IPS-11a (cell line): Measurements from ENCODE around the gene PROSER1.
"Not testable (repeated sequence)": the region's sequence is repeated elsewhere in the genome, so short reads cannot be mapped to it uniquely, and the experiment has no call there.

Source experiments
- H3K4me3 ChIP-seq: one replicate; pipeline ENCODE4 v1.5.1; 2013; ENCODE audit warnings: low read depth, low read length, control low read depth

PROSER1 gene

DNA sequence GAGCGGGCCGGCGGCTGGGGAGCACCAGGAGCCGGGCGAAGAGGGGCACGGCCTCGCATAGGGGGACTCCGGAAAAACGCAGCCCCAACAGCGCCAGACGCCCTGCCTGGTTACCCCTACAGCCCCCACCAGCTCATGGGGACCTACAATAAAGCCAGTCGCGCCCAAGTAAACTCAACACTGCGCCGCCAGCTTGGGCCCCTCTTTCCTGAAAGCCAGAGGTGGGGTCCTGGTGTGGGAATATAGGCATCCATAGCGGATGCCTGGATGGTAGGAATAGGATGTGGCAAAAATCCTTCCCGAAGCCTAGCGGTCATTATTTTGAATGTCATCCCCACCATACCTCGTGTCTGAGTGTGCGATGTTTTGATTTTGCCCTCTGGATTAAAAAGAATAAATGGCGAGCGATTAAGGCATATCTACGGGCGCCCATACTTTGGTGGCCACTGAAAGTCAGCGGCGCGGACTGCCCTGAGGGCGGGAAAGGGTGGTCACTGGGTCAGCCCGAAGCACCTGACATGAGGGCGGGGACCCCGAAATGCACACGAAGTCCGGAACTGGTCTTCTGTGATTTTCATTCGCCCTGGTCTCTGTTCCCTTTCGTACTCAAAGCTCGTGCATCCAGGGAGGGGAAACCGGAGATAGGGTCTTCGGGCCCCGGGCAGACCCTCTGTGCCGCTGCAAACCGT is at the start of gene PROSER1, which contains the start of gene NHLRC3:
Gene PROSER1, minus strand, starts transcription at position 210 of the 689 bp plus-strand sequence. CDS start 847 bp downstream, outside the sequence.
Gene NHLRC3, plus strand, starts transcription at position 577 of the 689 bp plus-strand sequence. CDS start 184 bp downstream, outside the sequence.
- peak within 1 kb of the TSS; percentile 79 for H3K4me3 ChIP-seq

GRCh38 chr13:39086251-39086945 is 48.5 kb upstream of the PROSER1 start:
- not testable (repeated sequence) for H3K4me3 ChIP-seq

DNA sequence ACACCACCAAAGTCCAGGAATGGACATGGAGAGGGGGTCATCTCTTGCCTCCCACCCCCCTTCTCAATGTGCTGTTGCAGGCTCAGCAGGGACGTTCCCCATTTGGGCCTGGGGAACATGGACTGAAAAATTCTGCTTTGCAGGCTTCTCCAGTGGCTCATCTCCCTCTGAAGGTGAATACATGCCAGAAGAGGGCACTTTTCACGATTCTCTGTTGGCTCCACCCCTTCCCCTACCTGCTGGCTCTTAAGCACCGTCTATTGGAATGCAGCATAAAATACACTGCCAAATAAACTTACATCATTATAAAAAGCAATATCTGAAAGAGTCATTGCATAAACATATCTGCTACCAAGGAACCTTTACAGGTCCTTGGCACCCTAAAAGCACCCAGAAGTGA is 36.1 kb upstream of the PROSER1 start:
- H3K4me3 ChIP-seq: no peak overlapping the region

DNA sequence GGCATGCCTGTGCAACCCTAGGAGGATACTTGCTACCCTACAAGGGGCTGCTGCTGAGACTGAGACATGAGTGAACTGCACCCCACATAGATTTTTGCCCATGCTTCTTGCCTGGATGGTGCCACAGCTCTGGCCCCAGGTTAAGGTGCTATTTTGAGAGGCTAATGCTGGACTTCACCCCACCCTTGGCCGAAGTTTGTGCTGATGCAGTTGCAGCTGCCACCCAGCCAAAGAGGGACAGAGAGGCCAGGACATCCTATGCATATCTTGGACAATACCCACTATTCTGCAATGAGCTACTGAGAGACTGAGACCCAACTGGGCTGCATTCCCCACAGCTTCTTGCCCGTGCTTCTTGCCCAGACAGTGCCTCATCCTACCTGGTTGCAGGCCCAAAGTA is 35.0 kb upstream of the PROSER1 start:
- no peak overlapping the region for H3K4me3 ChIP-seq

- H3K4me3 ChIP-seq: no peak overlapping the region
These were observed 24.1 kb upstream of the PROSER1 start for GRCh38 chr13:39062004-39062403.

DNA sequence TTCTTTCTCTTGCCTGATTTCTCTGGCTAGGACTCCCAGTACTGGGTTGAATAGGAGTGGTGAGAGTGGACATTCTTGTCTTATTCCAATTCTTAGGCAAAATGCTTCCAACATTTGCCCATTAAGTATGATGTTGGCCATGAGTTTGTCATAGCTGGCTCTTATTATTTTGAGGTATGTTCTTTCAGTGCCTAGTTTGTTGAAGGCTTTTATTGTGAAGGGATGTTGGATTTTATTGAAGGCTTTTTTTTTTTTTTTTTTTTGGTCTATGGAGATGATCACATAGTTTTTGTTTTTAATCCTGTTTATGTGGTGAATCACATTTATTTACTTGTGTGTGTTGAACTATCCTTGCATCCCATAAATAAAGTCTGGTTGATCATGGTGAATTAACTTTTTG is 20.2 kb upstream of the PROSER1 start:
- no peak overlapping the region for H3K4me3 ChIP-seq

GRCh38 chr13:39056018-39056417 is 18.1 kb upstream of the PROSER1 start:
- no peak overlapping the region for H3K4me3 ChIP-seq

GRCh38 chr13:39054112-39054511 is 16.2 kb upstream of the PROSER1 start:
- H3K4me3 ChIP-seq: no peak overlapping the region

GRCh38 chr13:39052944-39053343 is 15.1 kb upstream of the PROSER1 start:
- H3K4me3 ChIP-seq: no peak overlapping the region

- no peak overlapping the region for H3K4me3 ChIP-seq
These were observed 13.3 kb upstream of the PROSER1 start for GRCh38 chr13:39051157-39051556.

DNA sequence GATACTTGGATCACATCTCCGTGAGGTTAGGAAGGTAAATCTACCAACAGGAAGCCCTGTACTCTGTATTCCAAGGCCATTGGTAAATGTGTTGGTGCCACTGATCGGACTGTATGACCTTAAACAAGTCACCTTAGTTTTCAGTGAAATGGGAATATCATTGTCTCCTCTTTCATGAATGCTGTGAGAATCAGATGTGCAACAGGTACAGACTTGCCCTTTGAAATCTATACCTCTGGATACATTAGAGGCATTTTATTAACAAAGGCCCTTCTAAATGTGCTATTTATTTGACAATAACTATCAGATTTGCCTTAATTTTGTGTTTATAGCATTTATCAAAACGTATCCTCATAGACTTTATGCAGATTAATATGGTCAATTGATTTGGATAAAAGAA is 11.4 kb upstream of the PROSER1 start:
- H3K4me3 ChIP-seq: no peak overlapping the region

- no peak overlapping the region for H3K4me3 ChIP-seq
These were observed 10.9 kb upstream of the PROSER1 start for GRCh38 chr13:39048806-39049205.

- H3K4me3 ChIP-seq: no peak overlapping the region
These were observed 9.7 kb upstream of the PROSER1 start for GRCh38 chr13:39047560-39047959.

GRCh38 chr13:39044536-39044935 is 6.6 kb upstream of the PROSER1 start:
- no peak overlapping the region for H3K4me3 ChIP-seq

GRCh38 chr13:39040206-39040605 is 2.3 kb upstream of the PROSER1 start:
- H3K4me3 ChIP-seq: no peak overlapping the region

GRCh38 chr13:39039041-39039440 is 1.2 kb upstream of the PROSER1 start:
- H3K4me3 ChIP-seq: no peak overlapping the region

DNA sequence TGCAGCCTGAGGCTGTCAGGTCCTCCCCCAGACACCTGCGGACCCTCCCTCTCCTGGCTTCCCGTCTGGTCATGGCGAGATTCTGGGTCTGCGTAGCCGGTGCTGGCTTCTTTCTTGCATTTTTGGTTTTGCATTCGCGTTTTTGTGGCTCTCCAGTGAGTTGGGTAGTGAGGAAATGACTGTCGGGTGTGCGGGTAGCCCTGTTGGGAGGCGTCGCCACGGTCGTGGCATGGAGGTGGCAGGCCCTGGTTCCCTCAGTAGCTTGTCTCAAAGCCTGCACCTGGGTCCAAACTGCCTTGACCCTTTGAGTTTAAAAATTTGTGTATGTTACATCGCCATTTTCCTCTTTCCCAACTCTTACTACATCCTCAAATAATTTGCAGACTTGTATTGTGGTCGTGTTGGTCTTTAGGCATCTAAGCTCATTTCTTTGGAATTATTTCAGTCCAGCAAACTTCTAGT is 711 bp upstream of the PROSER1 start:
- H3K4me3 ChIP-seq: peak overlapping the region; percentile 79

GRCh38 chr13:39037410-39037879 is 444 bp downstream of the PROSER1 start:
- H3K4me3 ChIP-seq: peak overlapping the region; percentile 79

DNA sequence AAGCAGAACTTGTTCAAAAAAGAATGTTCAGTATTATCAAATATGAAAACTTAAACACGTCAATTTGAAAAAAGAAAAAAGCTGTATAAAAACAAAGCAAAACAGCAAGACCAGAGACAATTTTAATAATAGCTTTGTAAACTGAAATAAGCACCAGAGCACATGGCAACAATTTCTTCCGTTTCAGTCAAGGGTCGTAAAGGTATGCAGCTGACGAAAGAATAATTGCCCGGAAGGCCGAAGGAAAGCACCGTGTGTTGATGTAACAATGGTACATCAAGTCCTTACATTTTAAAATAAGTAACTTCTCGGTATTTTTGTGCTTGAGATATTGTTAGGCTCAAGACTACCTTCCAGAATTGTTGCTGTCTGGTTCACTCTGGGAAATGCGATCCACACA is 1.7 kb downstream of the PROSER1 start:
- peak overlapping the region; percentile 79 for H3K4me3 ChIP-seq

DNA sequence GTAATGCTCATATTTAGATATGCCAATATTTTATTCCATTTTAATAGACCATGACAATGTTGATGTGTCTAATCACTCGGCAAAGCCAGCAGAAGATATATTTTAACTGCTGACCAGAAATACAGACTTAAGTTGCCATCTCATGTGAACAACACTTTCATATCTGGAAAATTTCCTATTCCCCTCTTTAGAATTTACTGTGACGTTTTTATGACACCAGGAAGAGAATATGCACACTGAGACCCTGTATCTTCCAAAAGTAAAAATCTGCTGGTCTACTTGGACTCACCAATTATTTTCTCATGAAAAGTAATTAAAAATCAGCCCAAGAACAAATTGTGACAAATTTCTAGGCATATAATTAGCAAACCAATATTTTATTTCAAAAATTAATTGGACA is 2.1 kb downstream of the PROSER1 start:
- H3K4me3 ChIP-seq: peak overlapping the region; percentile 79

DNA sequence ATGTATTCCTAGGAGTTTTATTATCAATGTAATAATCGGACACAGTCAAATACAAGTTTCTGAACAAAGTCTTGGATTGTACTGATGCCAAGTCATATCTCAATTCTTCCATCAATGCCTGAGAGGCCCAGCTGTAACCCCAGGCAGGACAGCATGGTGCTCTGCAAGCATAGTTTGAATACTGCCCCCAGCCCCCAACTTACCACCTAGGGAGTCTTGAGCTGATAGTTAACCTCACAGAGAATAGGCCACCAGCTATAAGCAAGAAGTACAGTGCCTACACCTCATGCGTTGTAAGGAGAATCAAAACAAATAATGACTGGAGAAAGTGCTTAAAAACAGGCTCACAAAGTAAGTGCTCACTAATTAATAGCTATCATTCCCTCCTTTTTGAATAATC is 2.7 kb downstream of the PROSER1 start:
- peak overlapping the region; percentile 79 for H3K4me3 ChIP-seq

- no peak overlapping the region for H3K4me3 ChIP-seq
These were observed 3.8 kb downstream of the PROSER1 start for GRCh38 chr13:39034085-39034484.
